H1 (cell line): ENCODE results near the gene OR51I1. TPM values are rescaled to one million over a fixed set of nuclear protein-coding genes. Genes with fewer than 3 reads are reported as not detected.
A peak's percentile ranks its signal among the peaks of the same experiment; 100 is the strongest.

Experiments used
- CHD2 ChIP-seq: IDR thresholded peaks from 2 replicates; pipeline ENCODE4 v1.6.1; 2012; ENCODE audit warnings: low read length, improper control_type of control experiment
- CHD7 ChIP-seq: fragments of 300-600 bp; sonication (generic); IDR thresholded peaks from 2 replicates; pipeline ENCODE4 v1.7.1; 2012; ENCODE audit warnings: low read length, moderate library complexity, mild to moderate bottlenecking, inconsistent platforms; ENCODE audit not compliant: insufficient replicate concordance
- CTCF ChIP-seq, 3 experiments: IDR thresholded peaks; 1 replicate in 2 of 3; 2 replicates in 1 of 3; pipeline versions ENCODE4 v1.5.1 to v1.6.1; 2011; ENCODE audit warnings: low read length in 3 of 3, mild to moderate bottlenecking in 3 of 3, inconsistent platforms in 2 of 3, low read depth in 1 of 3, moderate library complexity in 1 of 3; ENCODE audit not compliant: insufficient read depth in 1 of 3; ENCODE audit errors: control extremely low read depth in 1 of 3
- EP300 ChIP-seq, 2 experiments: IDR thresholded peaks; 1 replicate in 1 of 2; 2 replicates in 1 of 2; pipeline ENCODE4 v1.6.1; 2011 to 2012; ENCODE audit warnings: low read depth in 2 of 2, low read length in 2 of 2, mild to moderate bottlenecking in 2 of 2, borderline replicate concordance in 1 of 2, inconsistent platforms in 1 of 2, moderate library complexity in 1 of 2
- EZH2 ChIP-seq: fragments of 200-600 bp; sonication (generic); IDR thresholded peaks from 2 replicates; pipeline ENCODE4 v1.7.1; 2012; ENCODE audit warnings: low read depth, mild to moderate bottlenecking, moderate library complexity, low read length, inconsistent platforms; ENCODE audit not compliant: severe bottlenecking
- MAX ChIP-seq: IDR thresholded peaks from 2 replicates; pipeline ENCODE4 v1.6.1; 2012; ENCODE audit warnings: inconsistent platforms
- RAD21 ChIP-seq, 2 experiments: IDR thresholded peaks in 1 of 2; conservative IDR thresholded peaks in 1 of 2; 2 replicates each; pipeline ENCODE4 v1.6.1; 2011; ENCODE audit warnings: low read depth in 2 of 2, low read length in 2 of 2, improper control_type of control experiment in 1 of 2, inconsistent platforms in 1 of 2, mild to moderate bottlenecking in 1 of 2, moderate library complexity in 1 of 2
- TBP ChIP-seq: IDR thresholded peaks from 2 replicates; pipeline ENCODE4 v1.6.1; 2011; ENCODE audit warnings: low read depth, low read length, improper control_type of control experiment
- polyA plus RNA-seq, 7 experiments: library from polyadenylated mRNA; depleted of rRNA in 3 of 7; stranded (reverse) in 5 of 7; unstranded in 2 of 7; fragments of >200 nt in 5 of 7; fragments of 200-250 nt in 2 of 7; gene quantifications; 1 replicate in 5 of 7; 2 replicates in 1 of 7; 4 replicates in 1 of 7; pipeline versions ENCODE4 v1.2.1 to v1.2.3, GENCODE V29; 2011 to 2013; ENCODE audit warnings: missing spikeins in 2 of 7, mixed read lengths in 2 of 7
- total RNA-seq: library from RNA; stranded (reverse); fragmentation: NEBNext Ultra II Directional; extraction: Animal tissue kit (Norgen Biotek cat#: 25700); gene quantifications from 2 replicates; pipeline ENCODE4 v1.2.1, GENCODE V29; 2021

Gene OR51I1
- total and polyA plus RNA-seq, 2 of the 8 experiments (the other 6 are each of a cell fraction or from before 2014, with no cell fraction given) = not detected

- TF ChIP-seq CHD7 (no peak), CHD2 (no peak), TBP (no peak), EZH2 (no peak), CTCF (IDR thresholded peaks at IDR 0.05; ENCODE audit: control extremely low read depth in 1 of 3, insufficient read depth in 1 of 3, low read depth in 1 of 3, low read length in 3 of 3) (peak; percentile 2 to 36 (median 20); a peak in 3 of 4 replicates), MAX (no peak), RAD21 (IDR thresholded peaks at IDR 0.05 in 1 of 2, conservative IDR thresholded peaks at IDR 0.05 in 1 of 2; ENCODE audit: low read depth in 2 of 2, low read length in 2 of 2) (peak; percentile 30 to 36), EP300 (IDR thresholded peaks at IDR 0.05; ENCODE audit: borderline replicate concordance in 1 of 2, low read depth in 2 of 2, low read length in 2 of 2) (no peak)
Measured at GRCh38 chr11:5420993-5421392, 20.3 kb downstream of the OR51I1 start (continued).
